K562 (cell line): Measurements from ENCODE around the gene ATXN2L. TPM values are rescaled to one million over a fixed set of nuclear protein-coding genes. Genes with fewer than 3 reads are reported as not detected.

ENCODE experiments used
- BACH1 ChIP-seq: fragments of 200-800 bp; sonication (Bioruptor generic); IDR thresholded peaks from 2 replicates; pipeline ENCODE4 v1.6.1; 2016; ENCODE audit warnings: missing genetic modification characterization, missing compliant biosample characterization
- CTCF ChIP-seq, 3 experiments: IDR thresholded peaks in 2 of 3; conservative IDR thresholded peaks in 1 of 3; 2 replicates each; pipeline ENCODE4 v1.5.1; 2011 to 2012; ENCODE audit warnings: low read length in 3 of 3, mild to moderate bottlenecking in 3 of 3, control low read depth in 2 of 3, improper control_type of control experiment in 1 of 3, inconsistent platforms in 1 of 3, low read depth in 1 of 3, mixed read lengths in 1 of 3, moderate library complexity in 1 of 3; ENCODE audit not compliant: insufficient read depth in 2 of 3
- ELF4 ChIP-seq: fragments of 450-650 bp; formaldehyde crosslinking; IDR thresholded peaks from 2 replicates; pipeline ENCODE4 v1.4.0; 2022; ENCODE audit warnings: missing genetic modification characterization
- EWSR1 ChIP-seq: fragments of 450-650 bp; IDR thresholded peaks from 2 replicates; pipeline ENCODE4 v1.6.1; 2018; ENCODE audit warnings: borderline replicate concordance, mild to moderate bottlenecking, low read depth, moderate library complexity; ENCODE audit not compliant: partially characterized antibody
- FOXA3 ChIP-seq, 2 experiments: fragments of 450-650 bp in 1 of 2; sonication (generic) in 1 of 2; formaldehyde crosslinking; IDR thresholded peaks in 1 of 2; conservative IDR thresholded peaks in 1 of 2; 2 replicates each; pipeline versions ENCODE4 v1.4.0 to v1.8.0; 2020 to 2022; ENCODE audit warnings: mild to moderate bottlenecking in 2 of 2, missing genetic modification reagents in 1 of 2
- FOXP1 ChIP-seq: sonication (generic); formaldehyde crosslinking; IDR thresholded peaks from 2 replicates; pipeline ENCODE4 v1.8.0; 2022; ENCODE audit warnings: mild to moderate bottlenecking, missing genetic modification reagents
- KLF13 ChIP-seq: fragments of 450-650 bp; IDR thresholded peaks from 2 replicates; pipeline ENCODE4 v1.6.1; 2016; ENCODE audit warnings: missing genetic modification characterization, low read depth, mild to moderate bottlenecking, missing compliant biosample characterization, moderate library complexity, borderline replicate concordance
- LCOR ChIP-seq: sonication (generic); formaldehyde crosslinking; IDR thresholded peaks from 2 replicates; pipeline ENCODE4 v1.8.0; 2022; ENCODE audit warnings: mild to moderate bottlenecking, missing genetic modification reagents
- PRPF4 ChIP-seq: fragments of 200-400 bp; formaldehyde crosslinking; IDR thresholded peaks from one replicate; pipeline ENCODE4 v1.6.1; 2017; ENCODE audit warnings: low read length, low read depth, mild to moderate bottlenecking; ENCODE audit not compliant: insufficient read depth, poor library complexity, severe bottlenecking
- SIN3A ChIP-seq, 2 experiments: fragments of 150-350 bp in 1 of 2; IDR thresholded peaks; 2 replicates each; pipeline ENCODE4 v1.6.1; 2011 to 2016; ENCODE audit warnings: borderline replicate concordance in 2 of 2, low read depth in 2 of 2, low read length in 2 of 2, mild to moderate bottlenecking in 2 of 2, moderate library complexity in 2 of 2; ENCODE audit not compliant: control insufficient read depth in 1 of 2
- SREBF1 ChIP-seq: fragments of 150-350 bp; IDR thresholded peaks from 2 replicates; pipeline ENCODE4 v1.6.1; 2014; ENCODE audit warnings: antibody characterized with exemption, low read depth, low read length, borderline replicate concordance
- SREBF2 ChIP-seq: sonication (generic); formaldehyde crosslinking; IDR thresholded peaks from 2 replicates; pipeline ENCODE4 v1.4.0; 2020; ENCODE audit warnings: mild to moderate bottlenecking, missing genetic modification reagents
- STAT6 ChIP-seq: sonication (generic); formaldehyde crosslinking; IDR thresholded peaks from 2 replicates; pipeline ENCODE4 v1.8.1; 2023; ENCODE audit warnings: mild to moderate bottlenecking, missing genetic modification reagents
- THAP12 ChIP-seq: fragments of 250-450 bp; sonication (Bioruptor Pico); IDR thresholded peaks from 2 replicates; pipeline ENCODE4 v1.9.0; 2021; ENCODE audit warnings: mild to moderate bottlenecking, inconsistent platforms
- ZNF707 ChIP-seq: fragments of 250-450 bp; sonication (Bioruptor Pico); conservative IDR thresholded peaks from 2 replicates; pipeline ENCODE4 v1.8.0; 2022; ENCODE audit warnings: inconsistent platforms, mild to moderate bottlenecking, moderate library complexity
- ZNF766 ChIP-seq: fragments of 200-800 bp; sonication (Bioruptor generic); conservative IDR thresholded peaks from 2 replicates; pipeline ENCODE4 v1.6.1; 2016; ENCODE audit warnings: missing genetic modification characterization, missing compliant biosample characterization
- polyA plus RNA-seq, 8 experiments: library from polyadenylated mRNA; depleted of rRNA in 4 of 8; stranded (reverse) in 5 of 8; unstranded in 3 of 8; fragments of >200 nt; fragmentation: Nextera tagmentation in 2 of 8; fragmentation: Illumina TruSeq in 1 of 8; extraction: Ambion mirVana in 2 of 8; extraction: Trizol in 1 of 8; gene quantifications; 2 replicates each; pipeline versions ENCODE4 v1.2.1 to v1.2.3, GENCODE V29; 2011 to 2014; ENCODE audit warnings: inconsistent platforms in 1 of 8, missing spikeins in 1 of 8
- total RNA-seq, 7 experiments: library from RNA; depleted of rRNA in 6 of 7; stranded (reverse); fragments of >200 nt in 6 of 7; fragmentation: Illumina TruSeq in 2 of 7; extraction: Trizol in 2 of 7; gene quantifications; 2 replicates each; pipeline versions ENCODE4 v1.2.1 to v1.2.3, GENCODE V29; 2011 to 2021; ENCODE audit warnings: low replicate concordance in 1 of 7
- TF ChIP-seq, protein P1 (sequence below): sonication (generic); formaldehyde crosslinking; IDR thresholded peaks from 2 replicates; pipeline ENCODE4 v1.9.0; 2022; ENCODE audit warnings: mild to moderate bottlenecking, missing genetic modification reagents

ATXN2L gene
- total and polyA plus RNA-seq, 9 of the 15 experiments (the other 6 are each of a cell fraction or from before 2014, with no cell fraction given), result 3.8 to 280 (median 37.2) TPM

- 0 out of 2 replicates have a peak, but pooled peaks have one; percentile 74 for TF ChIP-seq STAT6 (CRISPR knock-in tag)
- 0 out of 2 replicates have a peak, but pooled peaks have one; percentile 52 for TF ChIP-seq SREBF1
- no peak for TF ChIP-seq SREBF2 (CRISPR knock-in tag)
- peak; percentile 87 to 93 (median 93) for TF ChIP-seq CTCF (IDR thresholded peaks at IDR 0.05 in 2 of 3, conservative IDR thresholded peaks at IDR 0.05 in 1 of 3; ENCODE audit: insufficient read depth in 2 of 3, low read depth in 1 of 3, low read length in 3 of 3)
- TF ChIP-seq ZNF766 (CRISPR knock-in tag), result peak; percentile 90; the same call in 1 of the 2 replicates
- TF ChIP-seq FOXA3 (CRISPR knock-in tag; conservative IDR thresholded peaks at IDR 0.05 in 1 of 2, IDR thresholded peaks at IDR 0.05 in 1 of 2), result peak in 1 of 2 experiments; percentile 69; a peak in 1 of 4 replicates
- TF ChIP-seq FOXP1 (CRISPR knock-in tag), result no peak
- peak; percentile 55 to 77; a peak in 2 of 4 replicates for TF ChIP-seq SIN3A (IDR thresholded peaks at IDR 0.05; ENCODE audit: borderline replicate concordance in 2 of 2, control insufficient read depth in 1 of 2, low read depth in 2 of 2, low read length in 2 of 2)
- no peak for TF ChIP-seq PRPF4
- TF ChIP-seq LCOR, result peak; percentile 95; the same call in 1 of the 2 replicates
- peak; percentile 99 for TF ChIP-seq THAP12 (CRISPR knock-in tag)
- no peak for TF ChIP-seq ELF4 (CRISPR knock-in tag)
- TF ChIP-seq, protein P1, sequence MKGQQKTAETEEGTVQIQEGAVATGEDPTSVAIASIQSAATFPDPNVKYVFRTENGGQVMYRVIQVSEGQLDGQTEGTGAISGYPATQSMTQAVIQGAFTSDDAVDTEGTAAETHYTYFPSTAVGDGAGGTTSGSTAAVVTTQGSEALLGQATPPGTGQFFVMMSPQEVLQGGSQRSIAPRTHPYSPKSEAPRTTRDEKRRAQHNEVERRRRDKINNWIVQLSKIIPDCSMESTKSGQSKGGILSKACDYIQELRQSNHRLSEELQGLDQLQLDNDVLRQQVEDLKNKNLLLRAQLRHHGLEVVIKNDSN (CRISPR knock-in tag), result no peak; the same call in 1 of the 2 replicates
- TF ChIP-seq EWSR1, result no peak
- 0 out of 2 replicates have a peak, but pooled peaks have one; percentile 51 for TF ChIP-seq KLF13 (tag)
- peak; percentile 27; the same call in 1 of the 2 replicates for TF ChIP-seq BACH1 (tag)
- no peak for TF ChIP-seq ZNF707 (CRISPR knock-in tag)
Observed at GRCh38 chr16:28846080-28846932, 23.5 kb downstream of the ATXN2L start, which contains the start of gene TUFM (continued).
